ENCODE results near the gene SAT1.

DNA sequence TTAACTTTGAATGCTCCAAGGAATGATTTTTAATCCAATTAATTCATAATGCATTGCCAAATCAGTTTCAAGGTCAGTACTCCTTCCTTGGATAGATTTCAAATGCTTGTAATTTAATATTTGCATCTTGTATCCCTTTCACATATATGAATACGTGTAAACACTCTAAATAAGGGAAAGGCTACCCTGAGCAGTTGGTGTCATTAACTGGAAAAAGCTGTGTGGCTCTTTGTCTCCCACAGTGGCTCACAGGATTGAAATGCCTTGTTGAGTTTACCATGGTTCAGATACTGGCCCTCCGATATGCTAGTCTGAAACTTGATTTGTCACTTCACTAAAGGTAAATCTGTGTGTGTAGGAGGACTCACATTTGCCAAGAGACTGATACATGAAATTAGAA is 23.2 kb upstream of the SAT1 start:
- TF ChIP-seq, protein P1, sequence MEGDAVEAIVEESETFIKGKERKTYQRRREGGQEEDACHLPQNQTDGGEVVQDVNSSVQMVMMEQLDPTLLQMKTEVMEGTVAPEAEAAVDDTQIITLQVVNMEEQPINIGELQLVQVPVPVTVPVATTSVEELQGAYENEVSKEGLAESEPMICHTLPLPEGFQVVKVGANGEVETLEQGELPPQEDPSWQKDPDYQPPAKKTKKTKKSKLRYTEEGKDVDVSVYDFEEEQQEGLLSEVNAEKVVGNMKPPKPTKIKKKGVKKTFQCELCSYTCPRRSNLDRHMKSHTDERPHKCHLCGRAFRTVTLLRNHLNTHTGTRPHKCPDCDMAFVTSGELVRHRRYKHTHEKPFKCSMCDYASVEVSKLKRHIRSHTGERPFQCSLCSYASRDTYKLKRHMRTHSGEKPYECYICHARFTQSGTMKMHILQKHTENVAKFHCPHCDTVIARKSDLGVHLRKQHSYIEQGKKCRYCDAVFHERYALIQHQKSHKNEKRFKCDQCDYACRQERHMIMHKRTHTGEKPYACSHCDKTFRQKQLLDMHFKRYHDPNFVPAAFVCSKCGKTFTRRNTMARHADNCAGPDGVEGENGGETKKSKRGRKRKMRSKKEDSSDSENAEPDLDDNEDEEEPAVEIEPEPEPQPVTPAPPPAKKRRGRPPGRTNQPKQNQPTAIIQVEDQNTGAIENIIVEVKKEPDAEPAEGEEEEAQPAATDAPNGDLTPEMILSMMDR (IDR thresholded peaks at IDR 0.05), result no peak
- TF ChIP-seq POLR2A (IDR thresholded peaks at IDR 0.05), result no peak
